Kidney glomerular epithelial cell (primary cell): ENCODE results near the gene EVA1C.
A peak's percentile ranks its signal among the peaks of the same experiment; 100 is the strongest.
"Not testable (repeated sequence)": the region's sequence is repeated elsewhere in the genome, so short reads cannot be mapped to it uniquely, and the experiment has no call there.

Experiments used
- DNase-seq: peaks from one replicate; lab custom pipeline; 2025; lab: John Stamatoyannopoulos, UW

Gene EVA1C

DNA sequence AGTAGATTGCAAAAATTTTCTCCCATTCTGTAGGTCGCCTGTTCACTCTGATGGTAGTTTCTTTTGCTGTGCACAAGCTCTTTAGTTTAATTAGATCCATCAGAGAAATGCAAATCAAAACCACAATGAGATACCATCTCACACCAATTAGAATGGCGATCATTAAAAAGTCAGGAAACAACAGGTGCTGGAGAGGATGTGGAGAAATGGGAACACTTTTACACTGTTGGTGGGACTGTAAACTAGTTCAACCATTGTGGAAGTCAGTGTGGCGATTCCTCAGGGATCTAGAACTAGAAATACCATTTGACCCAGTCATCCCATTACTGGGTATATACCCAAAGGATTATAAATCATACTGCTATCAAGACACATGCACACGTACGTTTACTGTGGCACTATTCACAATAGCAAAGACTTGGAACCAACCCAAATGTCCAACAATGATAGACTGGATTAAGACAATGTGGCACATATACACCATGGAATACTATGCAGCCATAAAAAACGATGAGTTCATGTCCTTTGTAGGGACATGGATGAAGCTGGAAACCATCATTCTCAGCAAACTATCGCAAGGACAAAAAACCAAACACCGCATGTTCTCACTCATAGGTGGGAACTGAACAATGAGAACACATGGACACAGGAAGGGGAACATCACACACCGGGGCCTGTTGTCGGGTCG lies 21.8 kb upstream of the EVA1C start:
- not testable (repeated sequence) for DNase-seq

DNA sequence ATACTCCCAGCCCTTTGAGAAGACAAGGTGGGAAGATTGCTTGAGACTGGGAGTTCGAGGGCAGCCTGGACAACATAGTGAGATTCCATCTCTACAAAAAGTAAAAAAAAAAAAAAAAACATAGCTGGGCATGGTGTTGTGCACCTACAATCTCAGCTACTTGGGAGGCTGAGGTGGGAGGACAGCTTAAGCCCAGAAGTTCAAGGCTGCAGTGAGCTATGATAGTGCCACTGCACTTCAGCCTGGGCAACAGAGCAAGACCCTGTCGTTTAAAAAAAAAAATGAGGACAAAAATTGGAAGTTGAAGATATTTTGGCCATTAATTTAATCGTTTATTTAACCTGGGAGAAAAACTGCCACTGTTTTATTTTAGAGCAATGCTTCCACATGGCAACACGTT lies 20.8 kb upstream of the EVA1C start:
- no peak for DNase-seq

DNA sequence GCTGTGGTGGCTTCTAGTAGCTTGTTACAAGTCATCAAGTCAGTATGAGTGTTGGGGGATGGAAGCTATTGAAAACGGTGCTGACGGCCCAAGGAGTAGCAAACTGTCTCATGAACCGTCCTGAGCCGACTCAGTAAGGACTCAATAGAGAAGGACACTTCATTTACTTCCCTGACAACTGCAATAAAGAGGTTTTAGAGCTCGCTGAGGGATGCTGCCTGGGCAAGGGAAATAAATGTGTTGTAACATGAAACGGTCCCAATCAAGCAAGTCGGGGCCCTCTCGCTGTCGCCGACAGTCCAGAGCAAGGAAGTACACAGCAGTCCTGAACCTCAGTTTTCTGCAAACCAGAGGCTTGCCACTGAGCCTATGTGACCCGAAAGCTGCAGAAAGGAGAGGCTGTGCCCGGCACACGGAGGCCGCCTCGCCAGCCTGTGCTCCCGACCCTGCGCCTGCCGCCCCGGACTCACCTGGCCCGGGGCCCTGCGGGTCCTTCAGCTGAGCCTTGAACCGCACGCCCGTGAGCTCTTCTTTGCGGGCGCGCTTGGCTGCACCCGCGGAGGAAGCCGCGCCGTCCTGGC lies 20.1 kb upstream of the EVA1C start:
- DNase-seq: no peak

DNA sequence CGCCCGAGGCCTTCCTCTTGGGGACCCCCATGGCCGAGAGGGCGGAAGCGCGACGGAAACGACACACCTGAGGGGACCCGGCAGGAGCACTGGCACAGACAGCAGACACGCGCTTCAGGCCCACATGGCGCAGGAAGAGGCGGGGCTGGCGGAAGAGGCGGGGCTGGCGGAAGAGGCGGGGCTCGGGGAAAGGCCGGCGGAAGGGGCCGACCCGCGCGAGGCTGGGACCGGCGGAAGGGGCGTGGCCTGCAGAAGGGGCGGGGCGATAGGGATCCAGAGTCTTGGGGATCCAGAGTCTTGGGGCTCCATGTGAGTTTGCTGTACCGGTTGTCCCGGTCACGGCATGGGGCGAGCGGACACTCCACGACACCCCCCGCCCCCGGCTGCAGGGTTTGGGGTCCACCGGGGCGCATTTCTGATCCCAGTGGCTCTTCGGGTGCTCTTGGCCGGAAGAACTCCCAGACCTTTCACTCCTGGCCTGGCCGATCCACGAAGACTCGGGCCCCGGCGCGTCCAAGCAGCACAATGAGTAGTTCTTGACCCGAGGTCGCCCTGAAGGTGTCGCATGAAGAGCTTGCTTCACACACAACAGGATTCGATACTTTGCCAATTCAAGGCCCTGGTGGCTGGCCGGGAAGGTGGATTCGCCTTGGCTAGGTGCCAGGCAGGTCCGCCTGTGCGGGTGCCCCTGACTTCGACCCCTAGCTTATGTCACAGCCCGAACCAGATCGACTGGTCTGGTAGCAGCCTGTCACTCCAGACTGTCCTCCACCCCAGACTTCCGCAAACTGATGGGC lies 19.4 kb upstream of the EVA1C start, which contains the start of gene URB1:
Gene URB1, minus strand, starts transcription at position 133 of the 797 bp plus-strand sequence. Its CDS starts 102 bp downstream, at position 31.
- peak; percentile 49 for DNase-seq

DNA sequence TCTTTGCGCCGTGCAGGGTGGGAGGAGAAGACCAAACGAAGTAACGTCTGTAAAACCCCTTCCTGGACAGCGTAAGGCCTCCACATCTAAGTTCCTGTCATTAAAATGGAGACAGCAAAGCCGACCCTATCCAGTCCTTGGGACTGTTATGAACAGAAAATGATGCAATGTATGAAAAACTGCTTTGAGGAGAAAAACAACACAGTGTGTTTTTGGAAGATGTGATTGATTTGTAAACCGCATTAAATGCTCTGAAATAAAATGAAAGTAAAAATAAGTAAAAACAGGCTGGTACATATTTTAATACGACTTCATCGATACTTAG lies 18.9 kb upstream of the EVA1C start:
- DNase-seq: no peak

DNA sequence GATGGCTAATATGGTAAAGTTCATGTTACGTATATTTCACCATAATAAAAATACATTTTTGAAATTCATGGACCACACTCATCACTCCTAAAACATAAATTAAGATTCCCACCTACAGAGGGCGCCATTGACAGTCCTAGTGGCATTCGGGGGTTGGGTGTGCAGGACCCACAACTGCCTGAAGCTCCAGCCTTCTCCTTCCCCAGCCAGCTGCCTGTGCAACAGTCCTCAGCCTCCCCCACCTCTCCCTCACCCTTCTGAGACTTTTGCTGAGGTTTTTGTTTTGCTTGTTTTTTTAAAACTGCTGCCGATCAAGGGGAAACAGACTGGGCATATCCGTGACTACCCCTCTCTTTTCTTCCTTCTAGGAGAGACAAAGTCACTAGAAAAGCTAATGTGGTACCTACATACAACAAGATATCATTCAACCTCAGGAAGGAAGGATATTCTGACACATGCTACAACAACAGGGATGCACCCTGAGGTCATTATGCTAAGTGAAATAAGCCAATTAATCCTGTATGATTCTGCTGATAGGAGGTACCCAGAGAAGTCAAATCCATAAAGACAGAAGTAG lies 9.2 kb upstream of the EVA1C start:
- peak; percentile 68 for DNase-seq

DNA sequence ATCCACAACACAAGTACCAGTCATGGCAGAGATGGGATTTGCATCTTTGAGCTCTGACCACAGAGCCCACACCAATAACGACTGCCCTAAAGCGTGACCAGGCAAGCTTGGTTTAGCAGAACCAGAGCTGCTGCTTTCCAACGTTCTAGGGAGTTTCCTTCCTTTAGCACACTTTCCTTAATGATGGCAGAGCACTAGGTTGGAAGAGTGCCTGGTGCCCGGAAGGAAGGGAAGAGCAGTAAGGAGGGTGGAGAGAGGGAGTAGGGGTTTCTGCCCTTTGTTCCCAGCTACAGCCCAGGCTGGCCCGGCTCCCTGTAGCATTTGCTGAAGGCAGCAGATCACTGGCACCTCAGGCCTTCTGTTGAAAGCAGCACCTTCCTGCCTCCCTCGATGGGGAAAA lies 6.1 kb upstream of the EVA1C start:
- DNase-seq: no peak

DNA sequence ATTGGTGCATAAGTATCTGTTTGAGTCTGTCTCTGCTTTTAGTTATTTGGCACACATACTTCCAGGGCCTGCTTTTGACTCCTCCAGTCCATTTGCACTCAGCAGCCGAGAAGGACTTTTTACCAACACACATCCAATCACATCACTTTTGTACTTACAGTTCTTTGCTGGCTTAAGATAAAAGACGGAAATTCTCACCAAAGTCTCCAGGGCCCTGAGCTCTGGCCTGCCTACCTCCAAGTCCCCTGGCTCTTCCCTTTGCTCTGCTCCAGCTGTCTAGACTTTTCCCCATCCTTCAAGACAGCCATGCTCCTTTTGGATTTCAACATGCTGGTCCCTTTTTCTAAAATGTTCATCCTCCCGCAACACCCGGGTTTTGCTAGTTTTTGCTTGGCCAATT lies 2.2 kb upstream of the EVA1C start:
- no peak for DNase-seq

DNA sequence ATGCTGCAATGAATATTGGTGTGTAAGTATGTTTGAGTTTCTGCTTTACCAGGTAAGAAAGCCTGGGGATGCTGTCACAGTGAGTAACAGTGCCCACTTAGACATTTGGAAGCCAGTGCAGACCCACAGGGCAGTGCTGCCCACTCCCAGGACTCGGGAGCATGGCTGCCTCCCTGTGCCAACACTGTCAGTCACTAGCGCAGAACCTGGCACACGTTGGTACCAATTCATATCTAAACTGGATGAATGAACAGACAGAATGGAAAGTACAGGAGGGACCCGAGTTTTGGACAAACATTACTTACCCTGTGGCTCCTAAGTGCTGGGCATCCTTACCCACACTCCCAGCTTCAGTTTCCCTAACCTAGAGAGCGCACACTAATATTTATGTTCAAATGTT lies 1.6 kb upstream of the EVA1C start:
- no peak for DNase-seq

DNA sequence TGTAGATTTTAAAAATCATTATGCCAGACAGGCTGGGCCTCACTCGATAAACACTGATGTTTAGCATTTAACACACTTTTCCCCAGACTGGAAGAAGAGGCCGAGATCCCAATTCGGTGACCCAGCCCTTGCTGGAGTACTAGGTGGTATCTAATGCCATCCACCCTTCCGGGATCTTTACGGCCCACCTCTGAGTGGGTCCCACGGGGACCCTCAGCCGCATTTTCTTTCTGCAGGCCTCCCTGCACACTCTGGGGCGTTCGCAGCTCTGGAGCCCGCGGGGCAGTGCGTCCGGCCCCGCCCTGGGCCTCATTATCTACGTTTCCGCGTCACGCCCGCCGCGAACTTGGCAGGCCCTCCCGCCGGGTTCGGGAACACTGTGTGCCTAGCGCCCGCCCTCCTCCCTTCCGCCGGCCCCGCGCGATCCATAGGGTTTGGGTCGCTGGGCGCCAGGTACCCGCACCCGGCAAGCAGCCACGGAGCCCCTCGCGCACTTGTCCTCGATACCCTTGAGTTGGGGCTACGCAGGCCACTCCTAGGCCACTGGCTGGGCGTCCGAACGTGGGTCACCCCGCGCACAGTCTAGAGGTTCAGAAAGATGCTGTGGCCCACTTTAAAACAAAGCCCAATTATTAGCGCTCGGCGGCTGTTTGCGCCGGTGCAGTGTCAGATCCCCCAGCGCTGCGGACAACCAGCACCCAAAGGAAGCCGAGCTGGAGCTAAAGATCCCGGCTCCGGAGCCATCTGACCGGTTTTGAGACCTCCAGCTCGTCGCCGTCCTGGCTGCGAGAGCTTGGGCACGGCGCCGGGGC lies 950 bp upstream of the EVA1C start:
- no peak for DNase-seq

DNA sequence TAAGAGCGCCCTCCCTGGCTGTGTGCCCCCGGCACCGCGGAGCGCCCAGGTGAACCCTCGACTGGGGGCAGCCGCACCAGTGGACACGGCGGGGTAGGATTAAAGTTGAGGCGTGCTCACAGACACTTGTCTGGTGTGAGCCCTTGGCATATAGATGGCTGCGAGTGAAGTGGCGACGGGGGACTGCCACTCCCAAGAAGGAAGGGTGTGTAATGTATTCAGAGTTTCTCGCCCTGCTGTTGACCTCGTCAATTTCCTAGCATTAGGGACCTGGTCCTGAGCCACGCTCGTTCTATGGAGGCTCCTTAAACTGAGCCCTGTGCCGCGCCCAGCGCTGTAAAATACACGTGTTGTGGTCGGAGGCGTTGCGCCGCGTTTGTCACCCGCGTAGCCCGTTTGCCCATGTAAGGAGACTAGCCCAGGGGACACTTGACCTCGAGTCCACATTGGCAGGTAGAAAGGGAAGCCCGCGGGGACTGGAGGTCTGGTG lies 554 bp downstream of the EVA1C start:
- peak; percentile 20 for DNase-seq

DNA sequence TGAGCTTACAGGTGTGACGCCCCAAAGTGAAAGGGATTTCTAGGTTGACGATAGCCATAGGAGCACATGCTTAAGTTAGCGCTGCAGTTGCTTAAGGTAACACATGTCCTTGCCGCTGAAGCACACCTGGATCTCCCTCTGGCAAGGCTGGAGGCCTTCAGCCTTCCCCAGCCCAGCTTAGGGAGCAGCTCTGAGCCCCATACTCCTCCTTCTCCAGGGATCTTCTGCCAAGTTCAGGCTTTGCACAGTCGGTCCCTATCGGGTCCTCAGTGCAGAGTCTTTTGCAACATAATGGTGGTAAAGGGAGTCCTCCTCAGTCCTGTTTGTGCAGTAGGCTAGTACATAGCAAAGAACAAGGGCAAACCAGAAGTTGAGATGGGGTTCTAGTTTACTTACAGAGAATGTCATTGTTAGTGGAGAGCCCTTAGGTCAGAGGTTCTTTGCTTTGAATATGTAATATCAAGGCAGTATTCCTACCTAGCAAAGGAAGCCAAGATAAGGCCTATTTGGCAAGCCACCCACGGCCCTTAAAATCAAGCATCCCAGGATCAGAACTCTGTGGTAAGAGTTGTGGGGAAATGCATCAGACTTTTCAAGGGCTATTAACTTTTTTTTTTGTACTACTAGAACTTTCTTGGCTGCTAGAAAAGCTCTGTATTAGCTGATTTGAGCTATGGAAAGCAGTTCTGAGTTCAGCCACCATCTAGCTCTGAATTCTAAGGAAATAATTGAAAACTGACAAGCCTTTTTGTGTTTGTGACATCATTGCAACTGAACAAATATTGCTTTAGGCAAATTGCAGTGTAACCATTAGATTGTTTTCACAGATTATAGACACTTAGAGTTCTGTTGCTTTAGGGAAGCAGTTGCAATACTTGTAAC lies 1.4 kb downstream of the EVA1C start:
- DNase-seq: peak; percentile 58

DNA sequence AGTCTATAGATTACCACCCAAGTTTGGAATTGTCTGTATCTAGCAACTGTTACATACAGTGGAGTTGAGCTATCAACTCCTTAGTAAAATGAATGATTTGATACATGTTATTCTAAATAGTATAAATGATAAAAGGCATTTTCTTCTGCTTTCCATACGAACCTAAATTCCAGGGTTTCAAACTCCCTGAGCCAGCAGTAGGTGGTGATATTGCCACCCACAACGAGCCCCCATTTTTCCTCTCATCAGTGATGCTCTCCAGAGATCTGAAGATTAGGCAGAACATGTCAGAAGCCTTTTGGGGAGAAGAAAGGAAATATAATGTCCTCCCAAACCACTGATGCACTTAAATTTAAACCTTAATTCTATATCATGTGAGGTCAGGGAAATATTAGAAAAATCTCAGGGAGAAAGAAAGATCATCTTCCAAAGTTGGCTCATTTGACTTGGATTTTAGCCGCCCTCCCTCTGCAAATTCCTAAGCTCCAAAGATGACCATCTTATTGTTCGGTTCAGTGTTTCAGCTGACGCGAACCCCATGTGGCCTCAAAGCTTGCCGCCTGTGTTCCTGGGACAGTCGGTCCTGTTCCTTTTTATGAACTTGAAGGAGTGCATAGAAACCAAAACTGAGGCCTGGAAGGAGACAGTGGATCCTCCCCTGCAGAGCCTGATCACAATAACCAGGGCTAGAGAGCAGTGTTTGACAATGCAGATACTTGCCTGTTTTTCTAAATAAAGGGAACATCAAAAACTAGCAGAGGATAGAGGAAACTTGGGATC lies 2.3 kb downstream of the EVA1C start:
- DNase-seq: peak; percentile 58

DNA sequence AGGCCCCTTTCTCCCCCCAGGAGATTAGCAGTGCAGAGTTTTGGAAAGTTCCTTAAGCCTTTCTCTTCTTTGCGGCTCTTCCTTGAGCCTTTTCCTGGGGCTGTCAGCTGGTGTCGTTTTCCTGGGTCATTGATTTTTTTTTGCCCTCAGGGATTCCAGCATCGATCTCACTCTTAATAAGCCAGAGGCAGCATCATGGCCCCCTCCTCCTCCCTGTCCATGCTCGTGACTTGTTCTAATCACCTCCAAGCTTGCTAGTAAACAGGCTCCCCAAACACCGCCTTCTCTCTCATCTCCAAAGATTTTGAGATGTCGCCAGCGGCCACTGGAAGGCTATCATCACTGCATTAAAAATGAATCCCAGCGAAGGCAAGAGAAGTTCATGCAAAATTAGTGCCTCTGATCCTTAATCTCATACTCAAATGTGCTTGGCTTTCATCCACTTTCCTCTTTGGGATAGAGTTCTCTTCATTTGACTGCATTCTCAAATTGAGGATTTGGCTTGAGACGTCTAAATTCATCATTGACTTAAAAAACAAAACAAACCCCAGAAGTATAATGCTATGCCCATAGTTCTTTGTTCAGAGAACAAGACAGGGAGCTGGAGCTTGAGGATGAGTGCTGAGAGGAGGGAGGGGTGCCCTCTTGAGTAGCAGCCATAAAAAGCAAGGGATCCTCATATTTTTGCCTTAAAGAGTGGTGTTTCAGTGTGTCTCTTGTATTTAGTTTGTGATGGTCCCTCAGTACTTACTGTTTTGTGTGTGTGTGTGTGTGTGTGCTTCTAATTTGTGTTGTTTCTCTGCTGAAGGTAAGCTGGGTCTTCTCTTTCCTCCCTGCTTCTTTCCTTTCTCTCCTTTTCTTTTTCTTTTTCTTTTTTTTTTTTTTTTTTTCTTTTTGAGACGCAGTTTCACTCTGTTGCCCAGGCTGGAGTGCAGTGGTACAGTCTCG lies 3.2 kb downstream of the EVA1C start:
- no peak for DNase-seq

DNA sequence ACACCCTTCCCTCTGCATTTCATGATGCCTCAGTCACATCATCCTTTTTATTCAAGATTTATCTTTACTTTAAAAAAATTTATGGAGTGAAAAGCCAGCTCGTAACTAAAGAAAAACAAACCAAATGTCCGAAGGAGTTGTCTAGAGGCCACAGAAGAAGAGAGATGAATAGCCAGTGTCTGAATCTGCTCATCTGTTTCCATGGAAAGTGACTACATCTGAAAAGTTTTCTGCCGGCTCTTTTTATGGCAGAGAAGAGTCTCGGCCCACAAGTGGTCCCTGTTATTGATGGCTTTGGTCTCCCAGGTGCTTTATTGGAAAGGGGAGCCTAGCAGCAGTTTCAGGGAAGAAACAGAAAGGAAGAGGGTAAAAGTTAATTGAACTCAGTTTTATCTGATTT lies 5.6 kb downstream of the EVA1C start:
- no peak for DNase-seq

DNA sequence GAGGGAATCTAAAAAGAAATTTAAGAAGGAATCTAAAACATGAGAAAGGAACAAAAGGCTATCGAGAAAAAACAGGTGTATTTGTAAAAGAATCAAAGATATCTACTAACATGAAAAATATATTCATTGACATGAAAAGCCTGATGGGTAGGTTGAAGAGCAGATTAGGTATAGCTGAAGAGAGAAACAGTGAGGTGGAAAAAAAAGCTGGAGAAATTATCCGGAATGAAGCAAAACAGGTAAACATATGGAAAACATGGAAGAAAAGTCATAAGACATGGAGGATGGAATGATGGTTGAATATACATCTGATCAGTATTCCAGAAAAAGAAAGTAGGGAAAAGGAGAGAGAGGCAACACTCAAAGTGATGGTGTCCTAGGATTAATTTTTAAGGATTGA lies 9.6 kb downstream of the EVA1C start:
- DNase-seq: no peak

DNA sequence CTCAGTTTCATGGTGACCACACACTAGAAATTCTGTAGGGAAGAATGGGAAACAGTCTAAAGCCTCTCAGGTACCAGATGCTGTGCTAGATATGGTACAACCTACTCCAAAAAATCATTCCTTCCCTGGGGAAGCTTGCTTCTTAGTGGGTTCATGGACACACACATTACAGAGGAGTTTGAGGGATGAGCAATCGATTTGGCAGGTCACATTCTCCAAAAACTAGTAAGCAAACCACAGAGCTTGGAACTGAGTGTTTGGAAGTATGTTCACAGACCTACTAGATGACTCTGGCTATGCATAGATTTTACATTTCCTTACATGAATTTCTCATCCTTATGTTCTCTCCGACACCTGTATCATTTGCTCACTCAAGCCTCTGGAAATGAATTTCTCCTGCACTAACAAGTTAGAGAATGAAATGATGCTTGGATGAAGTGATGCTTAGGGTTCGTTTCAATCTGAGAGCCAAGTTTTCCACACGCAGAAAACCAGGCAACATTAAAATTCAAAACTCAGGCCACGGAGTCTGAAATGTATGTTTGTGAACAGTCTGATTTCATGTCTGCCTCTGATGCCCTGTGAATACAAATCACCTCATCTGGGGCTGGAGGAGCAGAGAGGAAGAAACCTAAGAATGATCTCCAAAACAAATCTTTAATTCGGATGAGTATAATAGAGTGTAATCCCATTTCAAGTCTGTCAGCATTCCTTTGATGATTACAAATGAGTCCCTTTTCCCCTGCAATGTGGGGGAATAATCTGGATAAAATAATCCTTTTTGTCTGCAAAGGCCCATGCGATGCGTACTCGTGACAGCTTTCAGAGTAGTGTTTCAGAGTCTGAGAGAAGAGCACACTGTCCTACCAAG lies 11.0 kb downstream of the EVA1C start:
- no peak for DNase-seq

DNA sequence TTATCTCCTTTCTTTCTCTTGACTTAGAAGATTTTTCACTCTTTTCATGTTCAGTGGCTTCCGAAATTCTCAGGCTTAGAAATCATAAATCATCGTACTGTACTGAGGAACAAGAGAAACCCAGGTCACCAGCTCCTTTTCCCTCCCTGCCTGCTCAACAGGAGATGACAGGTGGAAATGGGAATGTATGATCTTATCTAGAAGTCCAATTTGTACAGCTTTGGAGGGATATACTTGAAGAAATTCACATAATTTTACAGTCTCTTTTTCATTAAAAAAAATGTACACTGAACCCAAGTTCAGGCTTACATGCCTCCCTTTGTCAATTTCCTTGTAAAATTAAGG lies 11.7 kb downstream of the EVA1C start:
- DNase-seq: no peak
